Activated T-cell treated with anti-CD3 and anti-CD28 coated beads, Interleukin-2, amount 50 U/mL, for 72 hours (primary cell): ENCODE data around the gene PRSS3. TPM values are rescaled to one million over a fixed set of nuclear protein-coding genes. Genes with fewer than 3 reads are reported as not detected.
"Not testable (repeated sequence)": the region's sequence is repeated elsewhere in the genome, so short reads cannot be mapped to it uniquely, and the experiment has no call there.

Source experiments
- ATAC-seq, 2 donors: fragments of 150-1000 bp; cut with Tn5 transposase; replicated peaks in 1 of 2; 2 replicates each; pipeline ENCODE4 v1.10.0; 2021; ENCODE audit warnings: moderate library complexity in 2 of 2, mild to moderate bottlenecking in 1 of 2
- DNase-seq, 2 donors: peaks; one replicate each; pipeline ENCODE4 v3.0.0; 2021 to 2022; ENCODE audit warnings: mixed read lengths in 1 of 2
- H3K27ac Mint-ChIP-seq: one replicate; pipeline ENCODE4 v1.8.0; 2022; ENCODE audit warnings: mild to moderate bottlenecking, moderate library complexity, mixed read lengths
- H3K27me3 Mint-ChIP-seq: one replicate; pipeline ENCODE4 v1.8.0; 2022; ENCODE audit warnings: low read depth, mixed read lengths
- H3K36me3 Mint-ChIP-seq, 2 donors: one replicate each; pipeline ENCODE4 v1.8.0; 2022; ENCODE audit warnings: mixed read lengths in 2 of 2, mild to moderate bottlenecking in 1 of 2; ENCODE audit not compliant: insufficient read depth in 2 of 2
- H3K4me1 Mint-ChIP-seq: one replicate; pipeline ENCODE4 v1.8.0; 2022; ENCODE audit warnings: low read depth, mixed read lengths
- H3K4me3 Mint-ChIP-seq, 2 donors: one replicate each; pipeline ENCODE4 v1.8.0; 2022; ENCODE audit warnings: mild to moderate bottlenecking in 2 of 2, mixed read lengths in 2 of 2, moderate library complexity in 2 of 2
- H3K9me3 Mint-ChIP-seq, 2 donors: one replicate each; pipeline ENCODE4 v1.8.0; 2022; ENCODE audit warnings: mixed read lengths in 2 of 2
- total RNA-seq, 2 donors: library from RNA; stranded (reverse); gene quantifications; one replicate each; pipeline ENCODE4 v1.2.3, GENCODE V29; 2022

The PRSS3 gene
- total RNA-seq, 2 donors from 2014 or later: not detected

DNA sequence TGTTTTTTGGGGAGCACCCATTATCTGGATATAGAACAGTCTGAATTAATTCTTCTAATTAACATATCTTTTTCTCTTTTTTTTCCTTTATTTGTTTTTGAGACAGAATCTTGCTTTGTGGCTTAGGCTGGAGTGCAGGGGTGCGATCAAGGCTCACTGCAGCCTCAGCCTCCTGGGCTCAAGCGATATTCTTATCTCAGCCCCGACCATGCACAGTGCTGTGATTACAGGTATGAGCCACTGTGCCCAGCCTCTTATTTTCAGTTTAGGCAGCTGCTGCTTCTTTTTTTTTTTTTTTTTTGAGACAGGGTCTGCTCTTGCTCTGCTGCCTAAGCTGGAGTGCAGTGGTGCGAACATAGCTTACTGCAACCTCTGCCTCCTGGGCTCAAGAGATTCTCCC lies 41.8 kb downstream of the PRSS3 start:
- H3K4me3 Mint-ChIP-seq: no peak overlapping the region
- ATAC-seq: no peak
- no peak overlapping the region for H3K27ac Mint-ChIP-seq
- DNase-seq: no peak
- no peaks in the 10 kb centered on the region for H3K9me3 Mint-ChIP-seq
- H3K4me1 Mint-ChIP-seq: peaks cover 58% of the 10 kb centered on the region
- H3K27me3 Mint-ChIP-seq: no peaks in the 10 kb centered on the region
- H3K36me3 Mint-ChIP-seq: peaks cover 0 to 2% of the 10 kb centered on the region in 2 donors

- Mint-ChIP-seq H3K36me3 (peaks cover 0 to 2% of the 10 kb centered on the region in 2 donors), H3K4me1 (peaks cover 69% of the 10 kb centered on the region), H3K9me3 (no peaks in the 10 kb centered on the region), H3K27me3 (no peaks in the 10 kb centered on the region), H3K4me3 (no peak overlapping the region), H3K27ac (peak overlapping the region; percentile 91)
- DNase-seq: no peak
- ATAC-seq: no peak
Observed at GRCh38 chr9:33840381-33840780, 45.0 kb downstream of the PRSS3 start.

DNA sequence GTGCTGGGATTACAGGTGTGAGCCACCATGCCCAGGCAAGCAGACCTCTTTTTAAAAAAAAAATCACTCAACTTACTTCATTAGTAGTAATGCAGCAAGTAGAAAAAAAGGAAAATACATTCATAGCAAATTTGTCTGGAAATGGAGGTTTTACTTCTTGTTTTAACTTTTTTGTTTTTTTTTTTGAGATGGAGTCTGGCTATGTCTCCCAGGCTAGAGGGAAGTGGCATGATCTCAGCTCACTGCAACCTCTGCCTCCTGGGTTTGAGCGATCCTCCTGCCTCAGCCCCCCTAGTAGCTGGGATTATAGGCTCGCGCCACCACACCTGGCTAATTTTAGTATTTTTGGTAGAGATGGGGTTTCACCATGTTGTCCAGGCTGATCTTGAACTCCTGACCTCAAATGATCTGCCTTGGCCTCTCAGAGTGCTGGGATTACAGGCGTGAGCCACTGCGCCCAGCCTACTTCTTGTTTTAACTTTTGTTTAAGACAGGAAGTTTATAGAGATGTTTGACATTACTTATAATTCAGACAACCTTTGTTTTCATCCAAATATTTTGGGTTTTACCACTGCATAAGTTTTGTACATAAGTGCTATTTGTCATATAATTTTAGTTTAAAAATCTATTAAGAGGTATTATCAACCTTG lies 48.1 kb downstream of the PRSS3 start:
- Mint-ChIP-seq H3K36me3 (peaks cover 0 to 1% of the 10 kb centered on the region in 2 donors), H3K4me1 (peaks cover 60% of the 10 kb centered on the region)

DNA sequence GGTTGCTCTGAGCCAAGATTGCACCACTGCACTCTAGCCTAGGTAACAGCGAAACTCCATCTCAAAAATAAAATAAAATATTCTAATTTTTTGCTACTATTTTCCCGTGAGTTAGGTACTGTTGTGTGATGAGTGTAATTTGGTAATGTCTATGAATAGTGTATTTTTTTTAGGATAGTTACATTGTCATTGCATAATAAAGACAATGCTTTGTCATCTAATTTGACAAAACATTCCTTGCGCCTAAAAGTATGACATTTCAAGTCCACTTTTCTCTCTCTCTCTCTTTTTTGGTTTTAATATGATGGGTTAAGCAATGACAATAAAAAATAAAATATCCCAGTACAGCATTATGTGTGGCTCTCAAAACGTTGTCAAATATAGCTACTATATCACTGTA lies 50.9 kb downstream of the PRSS3 start:
- Mint-ChIP-seq H3K9me3 (no peaks in the 10 kb centered on the region), H3K4me1 (peaks cover 52% of the 10 kb centered on the region), H3K27me3 (no peaks in the 10 kb centered on the region), H3K27ac (no peak overlapping the region), H3K4me3 (no peak overlapping the region), H3K36me3 (peaks cover 0 to 1% of the 10 kb centered on the region in 2 donors)
- DNase-seq: no peak
- ATAC-seq: no peak

More for the DNA sequence above, 48.1 kb downstream of the PRSS3 start:
- DNase-seq (no peak), ATAC-seq (no peak)
- H3K27me3 Mint-ChIP-seq: no peaks in the 10 kb centered on the region
- peak overlapping the region; percentile 24 for H3K27ac Mint-ChIP-seq
- H3K4me3 Mint-ChIP-seq: no peak overlapping the region
- no peaks in the 10 kb centered on the region for H3K9me3 Mint-ChIP-seq

- H3K4me3 Mint-ChIP-seq, H3K36me3 Mint-ChIP-seq, H3K9me3 Mint-ChIP-seq, H3K27me3 Mint-ChIP-seq, DNase-seq, ATAC-seq: not testable (repeated sequence)
- peak overlapping the region; percentile 85 for H3K27ac Mint-ChIP-seq
- peaks cover 38% of the 10 kb centered on the region for H3K4me1 Mint-ChIP-seq
Observed at GRCh38 chr9:33847894-33848205, 52.5 kb downstream of the PRSS3 start.

Other genes with a start within 250 kb of the PRSS3 start
- 10 to 100 TPM; 58.1 to 59.7 TPM for gene UBE2R2, start 21.6 kb downstream of the PRSS3 start, total RNA-seq